GM20431 (cell line): ENCODE data around the gene DUSP14.
"Not testable (repeated sequence)": the region's sequence is repeated elsewhere in the genome, so short reads cannot be mapped to it uniquely, and the experiment has no call there.

ENCODE experiments used
- in situ Hi-C: fragments of 300-500 bp; cut with MseI, MboI; formaldehyde crosslinking; loops from one replicate; pipeline ENCODE4 v1.15.0; 2020; ENCODE audit warnings: low sequenced_read_pairs; ENCODE audit not compliant: unreplicated experiment

Gene DUSP14

GRCh38 chr17:37511642-37512041 lies 22.0 kb downstream of the DUSP14 start:
- in situ Hi-C loops: not testable (repeated sequence)

GRCh38 chr17:37512442-37513068 lies 22.9 kb downstream of the DUSP14 start:
- in situ Hi-C loops: no loop called here

- in situ Hi-C loops: no loop called here
These were observed 24.0 kb downstream of the DUSP14 start for GRCh38 chr17:37513711-37514110.

GRCh38 chr17:37516127-37516571 lies 26.5 kb downstream of the DUSP14 start:
- in situ Hi-C loops: no loop called here

- in situ Hi-C loops: no loop called here
These were observed 28.2 kb downstream of the DUSP14 start for GRCh38 chr17:37517881-37518280.

- in situ Hi-C loops: no loop called here
These were observed 29.1 kb downstream of the DUSP14 start for GRCh38 chr17:37518826-37519225.

- in situ Hi-C loops: no loop called here
These were observed 29.7 kb downstream of the DUSP14 start for GRCh38 chr17:37519251-37519985.

- in situ Hi-C loops: no loop called here
These were observed 30.5 kb downstream of the DUSP14 start for GRCh38 chr17:37520174-37520573.

- in situ Hi-C loops: no loop called here
These were observed 32.1 kb downstream of the DUSP14 start for GRCh38 chr17:37521821-37522220.

GRCh38 chr17:37523715-37524219 lies 34.1 kb downstream of the DUSP14 start:
- in situ Hi-C loops: no loop called here

GRCh38 chr17:37527249-37527851 lies 37.7 kb downstream of the DUSP14 start:
- in situ Hi-C loops: no loop called here

- in situ Hi-C loops: no loop called here
These were observed 40.7 kb downstream of the DUSP14 start for GRCh38 chr17:37530420-37530819.

GRCh38 chr17:37532756-37533155 lies 43.1 kb downstream of the DUSP14 start:
- in situ Hi-C loops: no loop called here

GRCh38 chr17:37535906-37536305 lies 46.2 kb downstream of the DUSP14 start:
- in situ Hi-C loops: no loop called here

- in situ Hi-C loops: no loop called here
These were observed 49.4 kb downstream of the DUSP14 start for GRCh38 chr17:37538981-37539659.

- in situ Hi-C loops: no loop called here
These were observed 52.4 kb downstream of the DUSP14 start for GRCh38 chr17:37541880-37542660.

GRCh38 chr17:37543637-37544052 lies 54.0 kb downstream of the DUSP14 start:
- in situ Hi-C loops: no loop called here

GRCh38 chr17:37545486-37545885 lies 55.8 kb downstream of the DUSP14 start:
- in situ Hi-C loops: no loop called here

- in situ Hi-C loops: no loop called here
These were observed 56.6 kb downstream of the DUSP14 start for GRCh38 chr17:37546302-37546701.

GRCh38 chr17:37547986-37548385 lies 58.3 kb downstream of the DUSP14 start:
- in situ Hi-C loops: no loop called here
